Measurements from ENCODE around the gene TMEM144.

Gene TMEM144

GRCh38 chr4:158209825-158210807, at the start of gene TMEM144:
Gene TMEM144, plus strand, starts transcription at chr4:158210486. Its CDS starts 2,182 bp downstream, at chr4:158212668.
- H3K9me3 ChIP-seq (ENCODE audit: control insufficient read depth, insufficient read depth, low read length) = no peaks in the 10 kb centered on the region
- no peaks in the 10 kb centered on the region for H3K36me3 ChIP-seq (ENCODE audit: insufficient read depth, low read length)
- peak within 1 kb of the TSS; percentile 43 for H3K9ac ChIP-seq (ENCODE audit: low read depth, low read length)
- H3K4me1 ChIP-seq (ENCODE audit: insufficient read depth, low read length) = no peaks in the 10 kb centered on the region

- Histone ChIP-seq H3K9me3 (ENCODE audit: control insufficient read depth, insufficient read depth, low read length) (no peaks in the 10 kb centered on the region), H3K4me1 (ENCODE audit: insufficient read depth, low read length) (peaks cover 6% of the 10 kb centered on the region; the same call in 1 of the 2 replicates), H3K36me3 (ENCODE audit: insufficient read depth, low read length) (no peaks in the 10 kb centered on the region), H3K9ac (ENCODE audit: low read depth, low read length) (no peak overlapping the region)
These were observed 48.5 kb upstream of the TMEM144 start for GRCh38 chr4:158161551-158162354.

- Histone ChIP-seq H3K4me1 (ENCODE audit: insufficient read depth, low read length) (peaks cover 6% of the 10 kb centered on the region; the same call in 1 of the 2 replicates), H3K9me3 (ENCODE audit: control insufficient read depth, insufficient read depth, low read length) (no peaks in the 10 kb centered on the region), H3K9ac (ENCODE audit: low read depth, low read length) (no peak overlapping the region), H3K36me3 (ENCODE audit: insufficient read depth, low read length) (no peaks in the 10 kb centered on the region)
These were observed 47.7 kb upstream of the TMEM144 start for GRCh38 chr4:158162631-158163030.

GRCh38 chr4:158163941-158164767, 46.1 kb upstream of the TMEM144 start:
- Histone ChIP-seq H3K9ac (ENCODE audit: low read depth, low read length) (no peak overlapping the region), H3K36me3 (ENCODE audit: insufficient read depth, low read length) (no peaks in the 10 kb centered on the region), H3K9me3 (ENCODE audit: control insufficient read depth, insufficient read depth, low read length) (no peaks in the 10 kb centered on the region), H3K4me1 (ENCODE audit: insufficient read depth, low read length) (peaks cover 3% of the 10 kb centered on the region; the same call in 1 of the 2 replicates)

- no peaks in the 10 kb centered on the region; the same call in 1 of the 2 replicates for H3K4me1 ChIP-seq (ENCODE audit: insufficient read depth, low read length)
- H3K9ac ChIP-seq (ENCODE audit: low read depth, low read length) = no peak overlapping the region
- H3K36me3 ChIP-seq (ENCODE audit: insufficient read depth, low read length) = no peaks in the 10 kb centered on the region
- H3K9me3 ChIP-seq (ENCODE audit: control insufficient read depth, insufficient read depth, low read length) = no peaks in the 10 kb centered on the region
These were observed 45.5 kb upstream of the TMEM144 start for GRCh38 chr4:158164768-158165213.

GRCh38 chr4:158166701-158167100, 43.6 kb upstream of the TMEM144 start:
- H3K9ac ChIP-seq (ENCODE audit: low read depth, low read length) = no peak overlapping the region

GRCh38 chr4:158168606-158169005, 41.7 kb upstream of the TMEM144 start:
- no peaks in the 10 kb centered on the region for H3K9me3 ChIP-seq (ENCODE audit: control insufficient read depth, insufficient read depth, low read length)
- peaks cover 3% of the 10 kb centered on the region; the same call in 1 of the 2 replicates for H3K4me1 ChIP-seq (ENCODE audit: insufficient read depth, low read length)
- H3K9ac ChIP-seq (ENCODE audit: low read depth, low read length) = no peak overlapping the region
- H3K36me3 ChIP-seq (ENCODE audit: insufficient read depth, low read length) = no peaks in the 10 kb centered on the region

More at GRCh38 chr4:158166701-158167100, 43.6 kb upstream of the TMEM144 start:
- Histone ChIP-seq H3K9me3 (ENCODE audit: control insufficient read depth, insufficient read depth, low read length) (no peaks in the 10 kb centered on the region), H3K36me3 (ENCODE audit: insufficient read depth, low read length) (no peaks in the 10 kb centered on the region), H3K4me1 (ENCODE audit: insufficient read depth, low read length) (no peaks in the 10 kb centered on the region; the same call in 1 of the 2 replicates)

- peaks cover 3% of the 10 kb centered on the region; the same call in 1 of the 2 replicates for H3K4me1 ChIP-seq (ENCODE audit: insufficient read depth, low read length)
- H3K9me3 ChIP-seq (ENCODE audit: control insufficient read depth, insufficient read depth, low read length) = no peaks in the 10 kb centered on the region
- H3K9ac ChIP-seq (ENCODE audit: low read depth, low read length) = no peak overlapping the region; the same call in 1 of the 2 replicates
- H3K36me3 ChIP-seq (ENCODE audit: insufficient read depth, low read length) = no peaks in the 10 kb centered on the region
These were observed 40.8 kb upstream of the TMEM144 start for GRCh38 chr4:158169506-158169905.

- no peaks in the 10 kb centered on the region for H3K9me3 ChIP-seq (ENCODE audit: control insufficient read depth, insufficient read depth, low read length)
- H3K36me3 ChIP-seq (ENCODE audit: insufficient read depth, low read length) = no peaks in the 10 kb centered on the region
- peaks cover 3% of the 10 kb centered on the region; the same call in 1 of the 2 replicates for H3K4me1 ChIP-seq (ENCODE audit: insufficient read depth, low read length)
- no peak overlapping the region; the same call in 1 of the 2 replicates for H3K9ac ChIP-seq (ENCODE audit: low read depth, low read length)
These were observed 40.2 kb upstream of the TMEM144 start for GRCh38 chr4:158169931-158170690.

GRCh38 chr4:158170691-158171561, 39.4 kb upstream of the TMEM144 start:
- Histone ChIP-seq H3K9me3 (ENCODE audit: control insufficient read depth, insufficient read depth, low read length) (no peaks in the 10 kb centered on the region), H3K9ac (ENCODE audit: low read depth, low read length) (no peak overlapping the region), H3K4me1 (ENCODE audit: insufficient read depth, low read length) (peaks cover 3% of the 10 kb centered on the region; the same call in 1 of the 2 replicates), H3K36me3 (ENCODE audit: insufficient read depth, low read length) (no peaks in the 10 kb centered on the region)

GRCh38 chr4:158172261-158173258, 37.7 kb upstream of the TMEM144 start, which contains the start of gene GASK1B:
Gene GASK1B, minus strand, starts transcription at chr4:158173025. Its CDS starts 1,650 bp downstream, at chr4:158171375.
- H3K36me3 ChIP-seq (ENCODE audit: insufficient read depth, low read length) = no peaks in the 10 kb centered on the region
- H3K4me1 ChIP-seq (ENCODE audit: insufficient read depth, low read length) = peaks cover 7% of the 10 kb centered on the region
- H3K9me3 ChIP-seq (ENCODE audit: control insufficient read depth, insufficient read depth, low read length) = no peaks in the 10 kb centered on the region
- 0 out of 2 replicates have a peak within 1 kb of the TSS, but pooled peaks have one; percentile 5 for H3K9ac ChIP-seq (ENCODE audit: low read depth, low read length)
